Measurements from ENCODE around the gene DNAH8. TPM values are rescaled to one million over a fixed set of nuclear protein-coding genes. Genes with fewer than 3 reads are reported as not detected.

Gene DNAH8
- total RNA-seq, 1 experiment from 2014 or later = not detected

DNA sequence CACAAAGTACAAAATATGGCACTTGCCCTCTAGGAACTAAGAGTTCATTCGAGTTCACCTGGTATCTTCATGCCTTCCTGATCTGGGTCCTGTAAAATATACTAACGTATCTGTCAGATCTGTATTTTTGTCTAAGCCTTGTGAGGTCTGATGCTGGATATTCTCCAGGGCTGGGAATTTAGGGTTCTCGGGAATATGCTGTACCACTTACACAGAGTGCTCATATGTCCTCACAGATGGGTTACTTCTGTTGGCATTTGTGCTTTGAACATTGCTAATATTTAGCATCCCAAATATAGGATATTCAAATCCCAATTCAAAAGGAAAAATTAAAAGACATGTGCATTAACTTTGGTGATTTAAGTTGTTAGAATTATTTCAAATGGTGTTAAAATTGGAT is 122.0 kb downstream of the DNAH8 start:
- Histone ChIP-seq H3K4me1 (ENCODE audit: control insufficient read depth, insufficient read depth, low read length) (no peaks in the 10 kb centered on the region), H3K9me3 (ENCODE audit: control insufficient read depth, insufficient read depth, low read depth, low read length) (no peaks in the 10 kb centered on the region), H3K27ac (ENCODE audit: low read length) (no peak overlapping the region), H3K36me3 (ENCODE audit: control insufficient read depth, insufficient read depth, low read length) (no peaks in the 10 kb centered on the region), H3K27me3 (ENCODE audit: control insufficient read depth, insufficient read depth, low read length) (peaks cover 7% of the 10 kb centered on the region), H3K4me3 (ENCODE audit: low read depth in 2 of 2, low read length in 2 of 2) (no peak overlapping the region)
- TF ChIP-seq, protein P1, sequence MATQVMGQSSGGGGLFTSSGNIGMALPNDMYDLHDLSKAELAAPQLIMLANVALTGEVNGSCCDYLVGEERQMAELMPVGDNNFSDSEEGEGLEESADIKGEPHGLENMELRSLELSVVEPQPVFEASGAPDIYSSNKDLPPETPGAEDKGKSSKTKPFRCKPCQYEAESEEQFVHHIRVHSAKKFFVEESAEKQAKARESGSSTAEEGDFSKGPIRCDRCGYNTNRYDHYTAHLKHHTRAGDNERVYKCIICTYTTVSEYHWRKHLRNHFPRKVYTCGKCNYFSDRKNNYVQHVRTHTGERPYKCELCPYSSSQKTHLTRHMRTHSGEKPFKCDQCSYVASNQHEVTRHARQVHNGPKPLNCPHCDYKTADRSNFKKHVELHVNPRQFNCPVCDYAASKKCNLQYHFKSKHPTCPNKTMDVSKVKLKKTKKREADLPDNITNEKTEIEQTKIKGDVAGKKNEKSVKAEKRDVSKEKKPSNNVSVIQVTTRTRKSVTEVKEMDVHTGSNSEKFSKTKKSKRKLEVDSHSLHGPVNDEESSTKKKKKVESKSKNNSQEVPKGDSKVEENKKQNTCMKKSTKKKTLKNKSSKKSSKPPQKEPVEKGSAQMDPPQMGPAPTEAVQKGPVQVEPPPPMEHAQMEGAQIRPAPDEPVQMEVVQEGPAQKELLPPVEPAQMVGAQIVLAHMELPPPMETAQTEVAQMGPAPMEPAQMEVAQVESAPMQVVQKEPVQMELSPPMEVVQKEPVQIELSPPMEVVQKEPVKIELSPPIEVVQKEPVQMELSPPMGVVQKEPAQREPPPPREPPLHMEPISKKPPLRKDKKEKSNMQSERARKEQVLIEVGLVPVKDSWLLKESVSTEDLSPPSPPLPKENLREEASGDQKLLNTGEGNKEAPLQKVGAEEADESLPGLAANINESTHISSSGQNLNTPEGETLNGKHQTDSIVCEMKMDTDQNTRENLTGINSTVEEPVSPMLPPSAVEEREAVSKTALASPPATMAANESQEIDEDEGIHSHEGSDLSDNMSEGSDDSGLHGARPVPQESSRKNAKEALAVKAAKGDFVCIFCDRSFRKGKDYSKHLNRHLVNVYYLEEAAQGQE (IDR thresholded peaks at IDR 0.05; ENCODE audit: insufficient read depth in 1 of 2, low read depth in 2 of 2, low read length in 1 of 2) = no peak
- TF ChIP-seq TCF7L2 (IDR thresholded peaks at IDR 0.05; ENCODE audit: low read depth, low read length) (no peak), SIN3A (IDR thresholded peaks at IDR 0.05; ENCODE audit: borderline replicate concordance, insufficient read depth, low read depth, low read length) (no peak), POLR2AphosphoS5 (IDR thresholded peaks at IDR 0.05; ENCODE audit: low read depth, low read length) (no peak)
- TF ChIP-seq, protein P2, sequence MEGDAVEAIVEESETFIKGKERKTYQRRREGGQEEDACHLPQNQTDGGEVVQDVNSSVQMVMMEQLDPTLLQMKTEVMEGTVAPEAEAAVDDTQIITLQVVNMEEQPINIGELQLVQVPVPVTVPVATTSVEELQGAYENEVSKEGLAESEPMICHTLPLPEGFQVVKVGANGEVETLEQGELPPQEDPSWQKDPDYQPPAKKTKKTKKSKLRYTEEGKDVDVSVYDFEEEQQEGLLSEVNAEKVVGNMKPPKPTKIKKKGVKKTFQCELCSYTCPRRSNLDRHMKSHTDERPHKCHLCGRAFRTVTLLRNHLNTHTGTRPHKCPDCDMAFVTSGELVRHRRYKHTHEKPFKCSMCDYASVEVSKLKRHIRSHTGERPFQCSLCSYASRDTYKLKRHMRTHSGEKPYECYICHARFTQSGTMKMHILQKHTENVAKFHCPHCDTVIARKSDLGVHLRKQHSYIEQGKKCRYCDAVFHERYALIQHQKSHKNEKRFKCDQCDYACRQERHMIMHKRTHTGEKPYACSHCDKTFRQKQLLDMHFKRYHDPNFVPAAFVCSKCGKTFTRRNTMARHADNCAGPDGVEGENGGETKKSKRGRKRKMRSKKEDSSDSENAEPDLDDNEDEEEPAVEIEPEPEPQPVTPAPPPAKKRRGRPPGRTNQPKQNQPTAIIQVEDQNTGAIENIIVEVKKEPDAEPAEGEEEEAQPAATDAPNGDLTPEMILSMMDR (IDR thresholded peaks at IDR 0.05) = no peak
- BruUV-seq (replicated peaks) = no TSS peak
- intact Hi-C loops (cut with micrococcal nuclease; ENCODE audit: unreplicated experiment) = no loop called here
- in situ Hi-C loops (cut with HindIII; ENCODE audit: low pct_unique_long_range_greater_than_20kb, low sequenced_read_pairs) = no loop called here
- ATAC-seq (no peak), DNase-seq (ENCODE audit: low read depth, low spot score) (no peak)
- CTCF ChIA-PET = no interaction called here
- POLR2A ChIA-PET = no interaction called here

DNA sequence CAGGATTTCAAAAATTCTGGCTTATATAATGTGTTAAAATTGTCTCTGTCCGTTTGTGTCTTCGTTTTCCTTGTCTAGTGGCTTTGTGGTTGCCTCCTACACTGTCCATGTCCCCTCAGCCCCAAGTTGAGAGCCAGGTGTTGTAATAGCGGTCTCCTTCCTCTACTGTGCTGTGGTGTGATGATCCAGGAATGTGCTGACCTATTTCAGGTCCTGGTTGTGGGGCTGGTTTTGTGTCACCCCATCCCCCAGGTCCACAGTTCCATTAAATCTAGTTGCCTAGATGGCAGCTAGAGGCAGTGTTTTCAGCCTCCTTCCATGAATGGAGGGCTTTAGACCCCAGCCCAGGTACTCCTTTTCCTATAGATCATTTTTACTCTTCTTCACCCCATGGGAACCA is 128.7 kb downstream of the DNAH8 start:
- TF ChIP-seq POLR2AphosphoS5 (IDR thresholded peaks at IDR 0.05; ENCODE audit: low read depth, low read length) (no peak), TCF7L2 (IDR thresholded peaks at IDR 0.05; ENCODE audit: low read depth, low read length) (no peak), SIN3A (IDR thresholded peaks at IDR 0.05; ENCODE audit: borderline replicate concordance, insufficient read depth, low read depth, low read length) (no peak)
- TF ChIP-seq, protein P1 (IDR thresholded peaks at IDR 0.05; ENCODE audit: insufficient read depth in 1 of 2, low read depth in 2 of 2, low read length in 1 of 2) = no peak
- TF ChIP-seq, protein P2 (IDR thresholded peaks at IDR 0.05) = no peak

More for the DNA sequence above, 128.7 kb downstream of the DNAH8 start:
- Histone ChIP-seq H3K4me1 (ENCODE audit: control insufficient read depth, insufficient read depth, low read length) (no peaks in the 10 kb centered on the region), H3K9me3 (ENCODE audit: control insufficient read depth, insufficient read depth, low read depth, low read length) (no peaks in the 10 kb centered on the region), H3K4me3 (ENCODE audit: low read depth in 2 of 2, low read length in 2 of 2) (no peak overlapping the region), H3K27ac (ENCODE audit: low read length) (no peak overlapping the region), H3K36me3 (ENCODE audit: control insufficient read depth, insufficient read depth, low read length) (no peaks in the 10 kb centered on the region), H3K27me3 (ENCODE audit: control insufficient read depth, insufficient read depth, low read length) (peaks cover 14% of the 10 kb centered on the region)
- ChIA-PET CTCF (no interaction called here), POLR2A (no interaction called here)
- BruUV-seq (replicated peaks) = no TSS peak
- ATAC-seq (no peak), DNase-seq (ENCODE audit: low read depth, low spot score) (no peak)
- in situ Hi-C loops (cut with HindIII; ENCODE audit: low pct_unique_long_range_greater_than_20kb, low sequenced_read_pairs) = no loop called here
- intact Hi-C loops (cut with micrococcal nuclease; ENCODE audit: unreplicated experiment) = no loop called here

All from Panc1 (cell line).